Activated T-cell treated with anti-CD3 and anti-CD28 coated beads for 24 hours (primary cell): ENCODE results near the gene GPR61.

Source experiments
- DNase-seq: peaks from one replicate; pipeline ENCODE4 v3.0.0-alpha.2; 2020; ENCODE audit warnings: low read depth

Gene GPR61

DNA sequence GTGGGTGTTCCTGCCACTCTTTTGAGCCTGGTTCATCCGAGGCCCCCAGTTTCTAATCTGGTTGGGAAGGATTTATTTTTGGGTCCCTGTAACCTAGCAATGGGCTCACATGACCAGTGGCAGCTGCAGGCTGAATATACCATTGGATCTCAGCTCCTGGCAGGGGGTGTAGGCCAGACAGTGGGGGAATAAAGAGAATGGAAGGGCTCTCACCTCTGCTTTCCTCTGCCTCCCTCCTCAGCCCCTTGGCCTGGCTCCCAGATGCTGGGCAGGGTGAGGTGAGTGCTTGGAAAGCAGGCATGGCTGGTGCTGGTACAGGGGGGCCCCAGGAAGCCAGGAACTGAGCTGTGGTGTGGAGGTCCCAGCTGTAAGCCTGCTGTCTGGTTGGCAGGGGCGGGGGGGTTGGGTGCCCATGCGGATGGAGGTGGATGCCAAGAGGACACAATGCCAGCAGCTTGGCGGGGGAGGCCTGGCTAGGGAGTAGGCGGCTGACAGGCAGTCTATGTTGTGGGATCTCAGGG lies 3.6 kb upstream of the GPR61 start:
- DNase-seq = no peak

DNA sequence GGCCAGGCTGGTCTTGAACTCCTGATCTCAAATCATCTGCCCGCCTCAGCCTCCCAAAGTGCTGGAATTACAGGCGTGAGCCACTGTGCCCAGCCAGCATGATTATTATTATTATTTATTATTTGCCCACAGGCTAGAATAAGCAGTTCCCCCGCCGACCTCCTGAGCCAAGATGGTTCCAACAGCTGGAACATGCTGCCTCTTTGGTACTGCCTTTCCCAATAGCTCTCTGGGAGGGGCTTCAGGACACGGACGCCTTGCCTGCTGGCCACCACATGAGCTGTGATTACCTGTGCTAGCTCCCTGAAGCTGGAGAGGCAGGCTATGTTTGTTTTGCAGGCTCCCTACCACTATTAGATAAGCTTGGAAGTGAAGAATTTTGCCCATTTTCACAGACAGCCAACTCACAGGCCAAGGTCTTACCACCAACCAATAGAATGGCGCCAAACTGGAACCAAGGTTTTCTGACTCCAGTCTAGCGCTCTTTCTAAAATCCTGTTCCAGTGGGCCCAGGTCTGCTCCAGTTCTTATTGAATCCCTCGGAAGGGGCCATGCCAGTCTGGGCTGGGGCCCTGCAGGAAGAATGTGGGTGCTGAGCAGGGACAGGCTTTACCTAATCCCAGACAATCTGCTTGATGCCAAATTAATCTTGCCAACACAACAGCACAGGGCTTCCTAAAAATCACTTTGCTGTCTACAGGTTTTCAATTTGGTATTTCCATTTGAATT lies 2.1 kb upstream of the GPR61 start:
- DNase-seq = no peak

DNA sequence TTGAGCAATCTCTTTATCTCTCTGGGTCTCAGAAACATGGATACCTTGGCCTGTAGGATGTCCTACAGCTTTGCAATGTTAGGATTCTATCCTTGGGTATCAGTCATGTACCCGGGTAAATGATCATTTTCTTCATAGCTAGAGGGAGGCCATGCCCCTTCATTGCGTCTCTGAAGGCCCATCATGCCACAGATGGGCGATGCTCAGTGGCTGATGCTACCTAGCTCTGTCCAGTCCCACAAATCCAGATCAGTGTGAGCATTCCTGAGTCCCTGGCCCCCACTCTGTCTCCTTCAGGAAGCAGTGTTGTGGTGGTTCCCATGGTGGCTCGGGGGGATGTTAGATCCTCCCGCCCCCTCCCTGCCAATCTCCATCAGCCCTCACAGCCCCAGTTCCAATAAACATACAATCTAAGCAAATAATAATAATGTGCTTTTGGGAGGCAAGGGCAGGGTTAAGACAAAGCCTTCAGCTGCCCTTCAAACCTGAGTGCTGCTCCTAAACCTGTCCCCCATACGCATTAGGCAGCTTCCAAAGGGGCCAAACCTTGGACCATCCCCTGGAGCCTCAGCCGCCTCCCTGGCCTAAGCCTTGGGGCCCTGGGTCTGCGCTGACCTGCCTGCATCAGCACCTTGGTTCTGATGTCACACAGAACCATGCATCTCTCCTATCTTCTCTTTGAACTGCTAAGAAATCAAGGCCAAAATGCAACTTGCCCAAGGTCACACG lies 681 bp upstream of the GPR61 start:
- no peak for DNase-seq

DNA sequence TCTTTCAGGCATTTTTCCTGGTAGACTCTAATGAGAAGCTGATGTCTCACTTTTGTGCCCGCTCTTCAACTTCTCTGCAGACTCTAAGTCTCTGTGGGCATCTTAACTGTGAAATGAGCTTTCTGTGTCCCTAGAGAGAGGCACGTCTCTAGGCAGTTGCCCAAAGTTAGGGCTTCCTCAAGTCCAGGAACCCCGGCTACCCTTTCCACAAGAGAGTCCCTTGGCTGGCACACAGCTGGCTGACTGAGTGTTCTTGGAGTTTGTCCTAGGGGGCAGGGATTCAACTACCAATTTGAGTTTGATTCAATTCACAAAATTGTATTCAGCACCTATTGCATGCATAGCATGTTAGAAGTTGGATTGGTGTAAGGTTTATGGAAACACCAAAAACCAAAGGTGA lies 1.4 kb downstream of the GPR61 start:
- no peak for DNase-seq

DNA sequence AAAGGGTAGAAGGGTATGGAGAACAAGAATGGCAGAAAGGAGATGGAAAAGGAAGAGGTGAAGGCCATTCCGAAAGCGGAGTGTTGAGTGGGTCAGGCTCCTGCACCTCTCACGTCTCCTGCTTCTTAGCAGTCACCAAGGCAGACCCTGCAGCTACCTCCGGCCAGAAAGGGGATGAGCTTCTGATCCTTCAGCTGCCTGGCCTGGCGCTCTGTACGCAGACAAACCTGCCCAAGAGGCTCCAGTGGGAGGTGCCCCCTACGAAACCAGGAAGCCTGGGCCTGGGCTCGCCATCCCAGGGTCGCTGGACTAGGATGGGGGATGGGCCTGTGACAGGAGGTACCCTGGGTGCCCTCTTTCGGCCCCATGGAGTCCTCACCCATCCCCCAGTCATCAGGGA lies 3.0 kb downstream of the GPR61 start:
- DNase-seq = no peak

DNA sequence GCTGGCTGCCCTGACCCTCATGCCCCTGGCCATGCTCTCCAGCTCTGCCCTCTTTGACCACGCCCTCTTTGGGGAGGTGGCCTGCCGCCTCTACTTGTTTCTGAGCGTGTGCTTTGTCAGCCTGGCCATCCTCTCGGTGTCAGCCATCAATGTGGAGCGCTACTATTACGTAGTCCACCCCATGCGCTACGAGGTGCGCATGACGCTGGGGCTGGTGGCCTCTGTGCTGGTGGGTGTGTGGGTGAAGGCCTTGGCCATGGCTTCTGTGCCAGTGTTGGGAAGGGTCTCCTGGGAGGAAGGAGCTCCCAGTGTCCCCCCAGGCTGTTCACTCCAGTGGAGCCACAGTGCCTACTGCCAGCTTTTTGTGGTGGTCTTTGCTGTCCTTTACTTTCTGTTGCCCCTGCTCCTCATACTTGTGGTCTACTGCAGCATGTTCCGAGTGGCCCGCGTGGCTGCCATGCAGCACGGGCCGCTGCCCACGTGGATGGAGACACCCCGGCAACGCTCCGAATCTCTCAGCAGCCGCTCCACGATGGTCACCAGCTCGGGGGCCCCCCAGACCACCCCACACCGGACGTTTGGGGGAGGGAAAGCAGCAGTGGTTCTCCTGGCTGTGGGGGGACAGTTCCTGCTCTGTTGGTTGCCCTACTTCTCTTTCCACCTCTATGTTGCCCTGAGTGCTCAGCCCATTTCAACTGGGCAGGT lies 3.8 kb downstream of the GPR61 start:
- DNase-seq = no peak

DNA sequence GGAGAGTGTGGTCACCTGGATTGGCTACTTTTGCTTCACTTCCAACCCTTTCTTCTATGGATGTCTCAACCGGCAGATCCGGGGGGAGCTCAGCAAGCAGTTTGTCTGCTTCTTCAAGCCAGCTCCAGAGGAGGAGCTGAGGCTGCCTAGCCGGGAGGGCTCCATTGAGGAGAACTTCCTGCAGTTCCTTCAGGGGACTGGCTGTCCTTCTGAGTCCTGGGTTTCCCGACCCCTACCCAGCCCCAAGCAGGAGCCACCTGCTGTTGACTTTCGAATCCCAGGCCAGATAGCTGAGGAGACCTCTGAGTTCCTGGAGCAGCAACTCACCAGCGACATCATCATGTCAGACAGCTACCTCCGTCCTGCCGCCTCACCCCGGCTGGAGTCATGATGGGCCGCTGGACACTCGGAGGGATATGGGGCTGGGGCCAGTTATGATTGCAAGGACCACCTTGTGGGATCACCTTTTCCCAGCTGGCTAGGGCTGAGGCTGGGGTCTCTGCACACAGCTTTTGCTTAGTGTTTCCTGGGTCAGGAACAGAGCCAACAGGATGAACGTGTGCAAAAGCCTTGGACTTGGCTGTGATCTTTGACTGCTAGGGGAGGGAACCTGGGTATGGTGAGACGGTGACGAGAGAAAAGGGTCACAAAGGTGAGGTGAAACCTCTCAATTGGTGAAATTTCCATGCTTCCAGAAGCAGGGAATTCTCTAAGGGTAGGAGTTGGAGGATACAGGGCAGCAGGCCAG lies 4.5 kb downstream of the GPR61 start:
- DNase-seq = no peak

DNA sequence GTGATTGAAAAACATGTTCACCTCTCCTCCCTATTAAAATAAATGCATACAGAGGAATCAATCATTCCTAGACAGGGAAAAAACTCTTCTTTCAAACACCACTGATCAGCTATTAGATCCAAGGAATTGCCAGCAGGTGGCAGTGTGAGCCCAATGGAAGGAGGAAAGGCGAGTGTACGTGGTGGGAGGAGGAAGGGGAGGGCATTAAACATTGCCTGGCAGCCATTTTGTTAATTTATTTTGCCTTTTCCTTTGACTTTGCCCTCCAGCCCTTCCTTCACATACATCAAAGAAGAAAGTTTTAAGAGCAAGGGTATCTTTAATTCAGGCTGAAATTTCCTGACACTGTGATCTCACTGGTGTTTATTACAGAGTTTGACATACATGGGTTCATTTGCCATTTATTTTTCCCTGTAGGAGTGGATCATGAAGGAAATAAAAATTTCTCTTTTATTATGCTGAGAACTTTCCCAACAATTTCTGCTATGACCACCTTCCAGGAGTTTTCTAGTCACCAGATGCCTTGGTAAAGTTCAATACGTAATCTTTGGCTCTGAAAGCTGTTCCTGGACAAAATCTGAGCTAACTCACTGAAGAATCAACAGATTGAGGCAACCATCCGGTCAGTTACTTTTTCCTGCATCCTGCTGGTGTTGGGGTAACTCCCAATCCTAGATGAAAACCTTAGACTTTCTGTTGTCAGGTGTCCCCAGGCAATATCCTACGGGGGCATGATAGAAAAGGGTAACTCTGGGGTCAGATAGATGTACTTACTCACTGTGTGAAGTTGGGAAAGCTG lies 6.8 kb downstream of the GPR61 start:
- DNase-seq = peak; percentile 85

DNA sequence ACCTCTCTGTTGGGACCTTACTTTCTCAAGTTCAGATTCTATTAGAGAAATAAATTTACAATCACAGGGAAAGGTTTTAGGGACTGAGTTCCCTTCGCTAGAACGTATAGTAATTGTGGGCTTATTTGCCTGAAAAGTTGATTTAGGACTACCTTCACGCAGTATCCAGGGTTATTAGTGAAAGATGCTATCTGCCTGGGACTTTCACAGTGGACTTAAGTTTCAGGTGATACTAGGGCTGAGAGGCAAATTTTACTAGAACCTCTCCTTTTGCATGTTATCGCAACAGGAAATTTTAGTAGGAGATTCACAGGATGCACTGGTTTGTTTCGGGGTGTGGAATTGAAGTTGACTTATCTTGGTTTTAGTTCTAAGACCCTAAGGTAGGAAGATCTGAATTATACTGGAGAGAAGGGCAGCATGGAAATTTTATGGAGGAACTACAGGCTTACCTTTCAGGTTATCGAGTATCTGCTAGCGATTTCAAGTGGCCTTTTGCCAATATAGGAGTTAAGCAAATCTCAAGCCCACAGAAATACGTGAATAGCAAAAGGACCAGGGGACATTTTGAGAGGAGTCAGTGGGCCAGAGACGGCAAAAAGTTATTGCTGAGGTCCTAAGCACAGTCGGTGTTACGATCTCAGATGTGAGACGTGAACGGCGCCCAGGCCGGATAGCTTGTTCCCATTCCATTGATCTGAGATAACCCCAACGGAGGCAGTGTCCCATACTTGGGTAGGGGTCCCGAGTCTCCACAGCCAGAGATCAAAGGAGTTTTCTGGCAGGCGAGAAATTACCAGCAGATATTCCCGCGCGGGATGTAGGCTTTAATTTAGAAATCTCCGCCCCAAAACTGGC lies 8.0 kb downstream of the GPR61 start:
- DNase-seq = no peak

DNA sequence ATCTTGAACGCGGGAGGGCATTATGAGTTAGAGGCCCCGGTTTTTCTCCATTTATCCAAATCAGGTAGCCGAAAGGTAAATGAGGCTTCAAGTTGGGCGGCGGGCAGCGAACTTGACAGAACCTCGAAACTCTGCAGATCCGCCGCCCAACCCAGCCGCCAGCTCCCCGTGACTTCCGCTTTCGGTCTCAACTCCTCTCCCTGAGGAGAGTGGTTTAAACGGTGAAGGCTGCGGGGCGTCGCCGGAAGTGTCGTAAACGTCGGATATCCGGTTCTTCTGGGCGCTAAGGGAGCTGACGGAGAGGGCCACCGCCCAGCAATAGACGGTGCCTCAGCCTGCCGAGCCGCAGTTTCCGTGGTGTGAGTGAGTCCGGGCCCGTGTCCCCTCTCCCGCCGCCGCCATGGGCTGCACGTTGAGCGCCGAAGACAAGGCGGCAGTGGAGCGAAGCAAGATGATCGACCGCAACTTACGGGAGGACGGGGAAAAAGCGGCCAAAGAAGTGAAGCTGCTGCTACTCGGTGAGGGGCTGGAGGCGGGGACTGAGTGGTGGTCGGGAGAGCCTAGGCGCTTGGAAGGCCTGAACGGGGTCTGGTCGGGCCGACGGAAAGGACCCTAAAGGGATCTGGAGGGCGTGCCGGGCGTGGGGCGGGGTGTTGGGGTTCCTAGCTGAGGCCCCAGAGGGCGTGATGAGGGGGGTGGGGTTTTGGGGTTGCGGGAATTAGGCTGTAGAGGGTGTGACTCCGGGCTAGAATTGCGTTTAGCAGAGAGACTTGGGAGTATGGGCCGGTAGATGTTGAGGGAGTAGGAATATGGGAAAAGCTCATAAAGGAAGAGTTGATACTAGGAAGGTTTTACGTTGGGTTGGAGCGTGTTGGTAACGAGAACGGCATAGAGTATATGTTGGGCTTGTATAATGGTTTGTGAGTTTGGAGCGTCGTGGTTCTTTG lies 8.9 kb downstream of the GPR61 start, which contains the start of gene GNAI3:
GNAI3 (plus strand) TSS at position 295 of the 947 bp plus-strand sequence; CDS start at position 401, 106 bp downstream.
- DNase-seq = peak; percentile 92

DNA sequence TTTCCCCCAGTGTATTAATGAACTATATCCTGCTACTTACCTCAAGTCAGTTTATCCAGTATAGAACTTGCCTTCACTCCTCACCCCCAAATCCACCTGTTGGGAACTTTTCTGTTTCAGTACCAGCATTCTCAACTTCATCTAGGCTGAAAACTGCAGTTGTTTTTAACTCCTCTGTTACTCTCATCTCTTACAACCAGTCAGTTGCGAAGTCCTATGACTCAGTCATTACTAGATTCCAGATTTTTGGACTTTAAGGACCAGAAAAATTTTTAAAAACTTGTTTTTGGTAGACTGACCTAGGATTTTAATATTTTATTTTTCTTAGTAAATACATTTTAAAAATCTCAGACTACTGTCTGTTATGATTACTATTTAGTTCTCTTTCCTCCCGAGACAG lies 16.9 kb downstream of the GPR61 start:
- no peak for DNase-seq

DNA sequence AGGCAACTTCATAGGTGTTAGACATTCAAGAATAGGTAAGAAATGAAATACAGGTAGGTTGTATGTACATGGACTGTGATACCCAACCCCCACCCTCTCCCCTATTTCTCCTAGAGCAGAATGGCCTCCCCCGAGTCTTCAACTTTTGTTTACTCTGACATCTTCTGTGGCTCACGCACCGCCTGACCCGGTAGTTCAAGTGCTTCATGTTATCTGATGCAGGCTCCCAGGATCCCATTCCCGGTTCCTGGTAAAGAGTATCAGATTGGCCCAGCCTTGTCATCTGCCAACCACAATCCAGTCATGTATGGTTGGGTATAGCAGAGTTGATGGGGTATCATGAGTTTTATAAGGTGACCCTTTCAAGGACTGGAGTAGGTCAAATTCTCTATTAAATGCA lies 17.8 kb downstream of the GPR61 start:
- no peak for DNase-seq

DNA sequence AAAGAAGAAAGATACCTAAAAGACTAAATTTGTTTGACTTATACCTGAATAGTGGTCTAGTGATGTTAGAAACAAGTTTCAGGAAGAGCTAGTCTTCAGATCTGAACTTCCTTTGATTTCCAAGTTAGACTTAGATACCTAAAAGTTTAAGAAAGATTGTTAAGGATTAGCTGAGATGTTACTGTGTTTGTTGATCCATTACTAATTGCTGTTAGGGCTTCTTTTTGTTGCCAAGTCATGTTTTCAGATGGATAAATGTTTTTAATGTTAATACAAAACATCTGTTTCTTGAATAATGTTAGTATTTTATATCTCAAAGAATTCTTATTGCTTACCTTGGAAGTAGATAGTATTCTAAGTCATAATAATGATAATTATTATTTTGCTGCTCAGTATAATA lies 20.3 kb downstream of the GPR61 start:
- no peak for DNase-seq

DNA sequence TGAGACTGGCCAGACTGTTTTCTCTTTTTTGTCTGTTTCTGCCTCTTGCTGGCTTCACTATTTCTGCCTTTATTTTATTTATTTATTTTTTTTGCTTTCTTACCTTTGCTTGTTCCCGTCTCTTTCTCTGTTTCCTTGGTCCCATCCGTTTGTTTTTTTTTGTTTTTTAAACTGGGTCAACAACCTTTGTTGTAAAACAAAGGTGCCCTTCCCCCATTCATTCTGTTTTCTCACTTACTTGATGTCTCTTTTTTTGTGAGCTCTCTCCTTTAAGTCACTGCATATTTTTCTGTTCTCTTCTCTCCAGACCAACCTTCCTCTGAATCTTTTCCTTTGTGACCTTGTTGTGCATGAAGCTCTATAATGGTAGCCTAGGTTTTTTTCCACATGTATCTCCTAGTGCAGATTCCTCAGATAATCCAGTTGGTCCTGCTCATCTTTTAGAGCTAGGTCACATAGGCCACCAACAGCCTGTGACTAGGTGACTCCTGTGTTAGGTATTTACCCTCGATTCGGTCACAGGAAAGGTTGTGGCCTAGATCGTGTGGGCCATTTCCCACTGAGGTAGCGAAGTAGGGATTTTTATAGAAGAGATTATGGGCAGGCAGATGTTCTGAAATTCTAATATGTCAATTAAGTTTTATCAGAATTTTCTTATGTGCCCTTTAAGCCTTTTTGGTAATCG lies 24.7 kb downstream of the GPR61 start:
- no peak for DNase-seq

DNA sequence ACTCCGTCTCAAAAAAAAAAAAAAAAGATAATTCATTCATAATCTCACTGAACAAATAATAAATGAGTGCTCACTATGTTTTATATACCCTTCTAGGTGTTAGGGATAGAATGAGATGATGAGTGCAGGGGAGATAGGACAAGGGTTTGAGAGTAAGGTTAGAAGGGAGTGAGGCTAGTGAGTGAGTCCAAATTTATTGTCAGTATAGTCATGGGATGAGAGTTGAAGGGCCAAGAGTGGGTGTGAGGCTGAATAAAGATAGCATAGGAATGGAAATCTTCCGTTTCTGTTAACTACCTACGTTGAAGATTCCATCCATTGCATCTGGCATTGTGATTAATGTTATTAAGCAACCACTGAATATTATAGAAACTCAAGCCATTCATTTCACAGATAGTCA lies 25.6 kb downstream of the GPR61 start:
- no peak for DNase-seq

DNA sequence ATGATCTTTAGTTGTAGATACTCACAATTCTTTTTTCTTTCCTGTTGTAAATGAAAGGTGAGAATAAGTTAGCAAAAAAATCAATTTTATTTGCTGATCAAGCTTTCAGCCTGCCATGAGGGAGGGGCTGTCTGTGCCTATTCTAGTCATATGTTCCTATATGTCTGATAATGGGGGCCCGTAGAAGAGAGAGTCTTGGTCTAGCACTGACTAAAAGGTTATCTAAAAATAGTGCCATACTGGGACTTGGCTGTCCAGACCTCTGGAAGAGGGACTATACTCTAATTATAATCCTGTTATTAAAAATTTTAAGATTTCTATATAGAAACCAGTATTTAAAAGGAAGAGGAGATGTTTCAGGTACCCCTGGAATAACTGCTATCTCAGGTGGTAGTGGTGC lies 27.3 kb downstream of the GPR61 start:
- no peak for DNase-seq

DNA sequence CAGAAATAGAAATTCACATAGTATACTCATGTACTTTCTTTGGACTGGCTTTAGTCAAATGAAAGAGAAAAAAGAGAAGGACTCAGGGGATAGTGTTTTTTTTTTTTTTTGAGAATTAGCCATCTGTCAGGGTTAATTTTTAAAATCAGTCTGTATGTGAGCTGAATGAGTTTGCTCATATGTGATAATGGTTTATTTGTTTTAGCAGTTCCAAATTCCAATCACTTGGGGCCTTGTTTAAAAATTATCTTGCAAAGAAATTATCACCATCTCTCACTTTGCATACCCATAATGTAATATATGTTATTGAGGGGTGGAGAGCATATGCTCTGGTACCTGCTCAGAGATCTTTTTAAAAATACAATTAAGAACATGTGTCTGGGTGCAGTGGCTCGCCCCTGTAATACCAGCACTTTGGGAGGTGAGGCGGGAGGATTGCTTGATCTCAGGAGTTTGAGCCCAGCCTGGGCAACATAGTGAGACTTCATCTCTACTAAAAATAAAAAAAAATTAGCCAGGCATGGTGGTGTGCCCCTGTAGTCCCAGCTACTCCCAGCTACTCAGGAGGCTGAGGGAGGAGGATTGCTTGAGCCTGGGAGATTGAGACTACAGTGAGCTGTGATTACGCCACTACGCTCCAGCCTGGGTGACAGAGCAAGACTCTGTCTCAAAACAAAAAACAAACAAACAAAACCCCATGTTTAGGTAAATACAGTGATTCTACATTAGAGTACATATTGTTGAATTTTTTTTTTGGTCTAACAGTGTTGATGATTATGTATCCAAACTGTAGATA lies 28.4 kb downstream of the GPR61 start:
- no peak for DNase-seq

DNA sequence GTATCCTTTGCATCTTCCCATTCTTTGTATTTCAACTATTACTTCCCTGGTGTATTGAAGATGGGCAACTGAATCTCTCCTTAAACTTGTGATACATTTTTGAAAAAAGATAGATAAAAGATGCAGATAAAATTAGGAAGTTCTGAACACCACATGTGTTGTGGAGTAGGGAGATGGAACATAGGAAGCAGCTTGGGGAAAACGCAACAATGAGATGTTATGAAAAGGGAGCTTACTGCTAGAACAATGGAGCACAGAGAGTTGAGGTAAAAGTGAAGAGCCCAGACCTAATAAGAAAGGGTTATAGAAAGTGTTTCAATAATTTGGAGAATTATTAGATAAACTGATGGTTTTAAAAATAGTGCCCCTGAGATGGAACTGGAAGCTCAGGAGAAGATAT lies 29.7 kb downstream of the GPR61 start:
- DNase-seq = no peak
